GM23338 (cell line): ENCODE measurements around the gene RXFP1. TPM values are rescaled to one million over a fixed set of nuclear protein-coding genes. Genes with fewer than 3 reads are reported as not detected.

Source experiments
- ATAC-seq: fragments of 200-7000 bp; cut with Tn5 transposase; 3 replicates; pipeline ENCODE4 v1.9.1; 2020
- DNase-seq: peaks from one replicate; pipeline ENCODE4 v3.0.0-alpha.2; 2015; ENCODE audit warnings: low spot score
- H2AFZ ChIP-seq: fragments of 200-600 bp; sonication (generic); 2 replicates; pipeline ENCODE4 v1.8.0; 2016; ENCODE audit warnings: antibody characterized with exemption, mild to moderate bottlenecking, moderate library complexity
- H3F3A ChIP-seq: fragments of 200-600 bp; sonication (generic); replicated peaks from 2 replicates; pipeline ENCODE4 v1.8.0; 2017; ENCODE audit warnings: antibody characterized with exemption, mixed run types, low read depth
- H3K27ac ChIP-seq: fragments of 200-600 bp; sonication (generic); 2 replicates; pipeline ENCODE4 v1.6.1; 2016; ENCODE audit warnings: low read depth
- H3K27me3 ChIP-seq: fragments of 200-600 bp; sonication (generic); 2 replicates; pipeline ENCODE4 v1.8.0; 2016; ENCODE audit warnings: mild to moderate bottlenecking, mixed run types, moderate library complexity; ENCODE audit not compliant: insufficient read depth
- H3K36me3 ChIP-seq: fragments of 200-600 bp; sonication (generic); 2 replicates; pipeline ENCODE4 v1.8.0; 2016; ENCODE audit warnings: mild to moderate bottlenecking; ENCODE audit not compliant: insufficient read depth
- H3K4me1 ChIP-seq: fragments of 200-600 bp; sonication (generic); 2 replicates; pipeline ENCODE4 v1.8.0; 2016; ENCODE audit warnings: mild to moderate bottlenecking, moderate library complexity; ENCODE audit not compliant: insufficient read depth
- H3K4me2 ChIP-seq: fragments of 200-600 bp; sonication (generic); 2 replicates; pipeline ENCODE4 v1.7.1; 2017; ENCODE audit warnings: mixed run types
- H3K4me3 ChIP-seq: fragments of 200-600 bp; sonication (generic); 2 replicates; pipeline ENCODE4 v1.6.1; 2016; ENCODE audit warnings: mixed run types
- H3K79me2 ChIP-seq: fragments of 200-600 bp; sonication (generic); replicated peaks from 2 replicates; pipeline ENCODE4 v1.8.0; 2017; ENCODE audit warnings: mild to moderate bottlenecking; ENCODE audit not compliant: insufficient read depth
- H3K9me2 ChIP-seq: fragments of 200-600 bp; sonication (generic); 2 replicates; pipeline ENCODE4 v1.8.0; 2017; ENCODE audit not compliant: insufficient read depth
- H4K20me1 ChIP-seq: fragments of 200-600 bp; sonication (generic); replicated peaks from 2 replicates; pipeline ENCODE4 v1.8.0; 2017; ENCODE audit warnings: mild to moderate bottlenecking; ENCODE audit not compliant: insufficient read depth
- H3K27ac Mint-ChIP-seq: 2 replicates; pipeline ENCODE4 v1.8.0; 2020; ENCODE audit warnings: inconsistent platforms, mild to moderate bottlenecking, moderate library complexity, mixed read lengths
- H3K27me3 Mint-ChIP-seq: 3 replicates; pipeline ENCODE4 v1.8.0; 2022; ENCODE audit warnings: low read depth, mild to moderate bottlenecking, moderate library complexity, mixed read lengths, inconsistent platforms; ENCODE audit not compliant: insufficient read depth, poor library complexity
- H3K36me3 Mint-ChIP-seq: 3 replicates; pipeline ENCODE4 v1.8.0; 2021; ENCODE audit warnings: low read depth, mild to moderate bottlenecking, inconsistent platforms, moderate library complexity, mixed read lengths
- H3K4me1 Mint-ChIP-seq: 3 replicates; pipeline ENCODE4 v1.8.0; 2020; ENCODE audit warnings: mild to moderate bottlenecking, inconsistent platforms, mixed read lengths
- H3K4me3 Mint-ChIP-seq: 3 replicates; pipeline ENCODE4 v1.8.0; 2021; ENCODE audit warnings: moderate library complexity, mild to moderate bottlenecking, inconsistent platforms, mixed read lengths
- H3K9me3 Mint-ChIP-seq: 3 replicates; pipeline ENCODE4 v1.8.0; 2020; ENCODE audit warnings: moderate library complexity, mild to moderate bottlenecking, inconsistent platforms, mixed read lengths
- CREB1 ChIP-seq: fragments of 250-450 bp; sonication (Bioruptor Pico); IDR thresholded peaks from 2 replicates; pipeline ENCODE4 v1.5.0; 2020; ENCODE audit warnings: low read depth, mild to moderate bottlenecking, moderate library complexity
- CTCF ChIP-seq, 2 experiments: fragments of 200-600 bp in 1 of 2; sonication (generic) in 1 of 2; conservative IDR thresholded peaks; 2 replicates each; pipeline versions ENCODE4 v1.5.1 to v1.6.1; 2016 to 2017; ENCODE audit warnings: antibody characterized with exemption in 2 of 2, low read depth in 2 of 2, mild to moderate bottlenecking in 2 of 2, moderate library complexity in 1 of 2
- ETS1 ChIP-seq: IDR thresholded peaks from 2 replicates; pipeline ENCODE4 v1.6.1; 2016; ENCODE audit warnings: antibody characterized with exemption
- EZH2 ChIP-seq: fragments of 200-600 bp; sonication (generic); IDR thresholded peaks from one replicate; pipeline ENCODE4 v1.8.0; 2017; ENCODE audit warnings: antibody characterized with exemption, mild to moderate bottlenecking, low read depth; ENCODE audit not compliant: unreplicated experiment
- EZH2phosphoT487 ChIP-seq: fragments of 200-600 bp; sonication (generic); IDR thresholded peaks from one replicate; pipeline ENCODE4 v1.8.1; 2018; ENCODE audit warnings: antibody characterized with exemption; ENCODE audit not compliant: unreplicated experiment
- JUNB ChIP-seq: IDR thresholded peaks from one replicate; pipeline ENCODE4 v1.6.1; 2016; ENCODE audit warnings: antibody characterized with exemption; ENCODE audit not compliant: unreplicated experiment
- NANOG ChIP-seq: IDR thresholded peaks from 2 replicates; pipeline ENCODE4 v1.6.1; 2016; ENCODE audit warnings: antibody characterized with exemption, borderline replicate concordance
- POLR2AphosphoS5 ChIP-seq: IDR thresholded peaks from 2 replicates; pipeline ENCODE4 v1.6.1; 2016; ENCODE audit warnings: antibody characterized with exemption, low read depth
- REST ChIP-seq: IDR thresholded peaks from one replicate; pipeline ENCODE4 v1.6.1; 2018; ENCODE audit warnings: antibody characterized with exemption; ENCODE audit not compliant: unreplicated experiment
- STAT1 ChIP-seq: IDR thresholded peaks from one replicate; pipeline ENCODE4 v1.6.1; 2016; ENCODE audit warnings: antibody characterized with exemption; ENCODE audit not compliant: unreplicated experiment
- ZNF114 ChIP-seq: fragments of 250-450 bp; sonication (Bioruptor Pico); IDR thresholded peaks from 2 replicates; pipeline ENCODE4 v1.5.0; 2020; ENCODE audit warnings: mild to moderate bottlenecking, moderate library complexity
- ZNF331 ChIP-seq: fragments of 250-450 bp; sonication (Bioruptor Pico); IDR thresholded peaks from 2 replicates; pipeline ENCODE4 v1.5.0; 2020; ENCODE audit warnings: low read depth, mild to moderate bottlenecking, moderate library complexity
- ZNF462 ChIP-seq: fragments of 250-450 bp; sonication (Bioruptor Pico); IDR thresholded peaks from 2 replicates; pipeline ENCODE4 v1.5.0; 2020; ENCODE audit warnings: mild to moderate bottlenecking, moderate library complexity
- polyA plus RNA-seq: library from polyadenylated mRNA; unstranded; fragments of >200 nt; fragmentation: Nextera tagmentation; extraction: Ambion mirVana; gene quantifications from 2 replicates; pipeline ENCODE4 v1.2.1, GENCODE V29; 2016
- total RNA-seq: library from RNA; depleted of rRNA; stranded (reverse); fragments of >200 nt; shearing (Covaris generic); gene quantifications from 2 replicates; pipeline ENCODE4 v1.2.3, GENCODE V29; 2014

RXFP1 gene
- total and polyA plus RNA-seq, 2 experiments from 2014 or later = 0.63 TPM; not detected in 1

GRCh38 chr4:158553364-158553763, 31.7 kb downstream of the RXFP1 start:
- Histone ChIP-seq H3F3A (no peaks in the 10 kb centered on the region), H3K4me1 (no peaks in the 10 kb centered on the region; the same call in 1 of the 2 replicates), H4K20me1 (no peaks in the 10 kb centered on the region), H3K27ac (no peak overlapping the region), H3K9me2 (no peaks in the 10 kb centered on the region), H3K36me3 (no peaks in the 10 kb centered on the region), H3K79me2 (no peaks in the 10 kb centered on the region), H3K4me3 (no peak overlapping the region), H3K27me3 (no peaks in the 10 kb centered on the region), H3K4me2 (no peak overlapping the region), H2AFZ (peak overlapping the region; percentile 72; the same call in 1 of the 2 replicates)
- Mint-ChIP-seq H3K36me3 (peaks cover 19% of the 10 kb centered on the region; the same call in 2 of the 3 replicates), H3K4me1 (peaks cover 4% of the 10 kb centered on the region; the same call in 2 of the 3 replicates), H3K27ac (no peak overlapping the region), H3K27me3 (peaks cover 4% of the 10 kb centered on the region), H3K9me3 (peaks cover 23% of the 10 kb centered on the region), H3K4me3 (no peak overlapping the region)
- DNase-seq (no peak), ATAC-seq (no peak)
- no peak for TF ChIP-seq JUNB
- TF ChIP-seq ETS1 = no peak
- no peak for TF ChIP-seq ZNF331
- TF ChIP-seq CREB1 = no peak
- no peak for TF ChIP-seq EZH2phosphoT487
- no peak for TF ChIP-seq POLR2AphosphoS5
- TF ChIP-seq CTCF (conservative IDR thresholded peaks at IDR 0.05; ENCODE audit: low read depth in 2 of 2) = no peak
- no peak for TF ChIP-seq NANOG
- TF ChIP-seq REST = no peak
- no peak for TF ChIP-seq ZNF114 (CRISPR knock-in tag)
- no peak for TF ChIP-seq ZNF462 (CRISPR knock-in tag)
- no peak for TF ChIP-seq EZH2
- no peak for TF ChIP-seq STAT1
